ENCODE results near the gene PTPRM. TPM values are rescaled to one million over a fixed set of nuclear protein-coding genes. Genes with fewer than 3 reads are reported as not detected.

PTPRM gene
- total and polyA plus RNA-seq, 4 donors, result 9.2 to 23.0 (median 12.7) TPM

- H3K27me3 ChIP-seq (ENCODE audit: control insufficient read depth in 4 of 4, insufficient read depth in 4 of 4, low read length in 3 of 4), result no peaks in the 10 kb centered on the region
- H3K4me3 ChIP-seq (ENCODE audit: low read depth in 1 of 3, low read length in 3 of 3), result no peak overlapping the region
- TF ChIP-seq CTCF (IDR thresholded peaks at IDR 0.05; ENCODE audit: low read depth, low read length, missing input control), result no peak
- no peak for TF ChIP-seq ATF3 (IDR thresholded peaks at IDR 0.05)
- no peak for TF ChIP-seq RAD21 (IDR thresholded peaks at IDR 0.05)
- TF ChIP-seq EGR1 (IDR thresholded peaks at IDR 0.05; ENCODE audit: low read depth in 2 of 2), result no peak
- no peak for TF ChIP-seq FOXA2 (IDR thresholded peaks at IDR 0.05)
- TF ChIP-seq TAF1 (conservative IDR thresholded peaks at IDR 0.05), result no peak
- TF ChIP-seq NR2F2 (IDR thresholded peaks at IDR 0.05), result no peak
- TF ChIP-seq HNF4A (conservative IDR thresholded peaks at IDR 0.05), result no peak
- TF ChIP-seq REST (IDR thresholded peaks at IDR 0.05), result no peak
- TF ChIP-seq MAX (IDR thresholded peaks at IDR 0.05), result no peak
- no peak for DNase-seq (ENCODE audit: low spot score)
- no peaks in the 10 kb centered on the region for H3K9me3 ChIP-seq (ENCODE audit: control insufficient read depth in 4 of 4, low read length in 3 of 4)
- H3K4me1 ChIP-seq (ENCODE audit: control insufficient read depth in 4 of 4, insufficient read depth in 4 of 4, low read length in 3 of 4), result peaks cover 0 to 5% (median 0%) of the 10 kb centered on the region in 4 donors
- no peak overlapping the region for H3K9ac ChIP-seq (ENCODE audit: low read depth in 1 of 2, low read length in 2 of 2)
- H3K36me3 ChIP-seq (ENCODE audit: control insufficient read depth in 4 of 4, insufficient read depth in 3 of 4, low read depth in 1 of 4, low read length in 3 of 4), result no peaks in the 10 kb centered on the region
- WGBS, result 85% methylated on average over 1 of the region's 1 CpG
- H3K27ac ChIP-seq (ENCODE audit: low read depth in 1 of 2, low read length in 2 of 2), result no peak overlapping the region
These were observed 68.8 kb downstream of the PTPRM start for GRCh38 chr18:7635948-7636347.

GRCh38 chr18:7637269-7637668, 70.2 kb downstream of the PTPRM start:
- Histone ChIP-seq H3K9me3 (ENCODE audit: control insufficient read depth in 4 of 4, low read length in 3 of 4) (no peaks in the 10 kb centered on the region), H3K36me3 (ENCODE audit: control insufficient read depth in 4 of 4, insufficient read depth in 3 of 4, low read depth in 1 of 4, low read length in 3 of 4) (no peaks in the 10 kb centered on the region), H3K4me3 (ENCODE audit: low read depth in 1 of 3, low read length in 3 of 3) (no peak overlapping the region), H3K4me1 (ENCODE audit: control insufficient read depth in 4 of 4, insufficient read depth in 4 of 4, low read length in 3 of 4) (peaks cover 0 to 12% (median 0%) of the 10 kb centered on the region in 4 donors), H3K27ac (ENCODE audit: low read depth in 1 of 2, low read length in 2 of 2) (no peak overlapping the region), H3K27me3 (ENCODE audit: control insufficient read depth in 4 of 4, insufficient read depth in 4 of 4, low read length in 3 of 4) (no peaks in the 10 kb centered on the region), H3K9ac (ENCODE audit: low read depth in 1 of 2, low read length in 2 of 2) (no peak overlapping the region)
- DNase-seq (ENCODE audit: low spot score), result no peak
- WGBS, result 19% methylated on average over 2 of the region's 2 CpGs
- TF ChIP-seq RAD21 (IDR thresholded peaks at IDR 0.05) (no peak), JUND (IDR thresholded peaks at IDR 0.05) (no peak), RXRA (IDR thresholded peaks at IDR 0.05) (peak in 1 of 2 donors; percentile 53), CTCF (IDR thresholded peaks at IDR 0.05; ENCODE audit: low read depth, low read length, missing input control) (no peak), HNF4G (IDR thresholded peaks at IDR 0.05) (no peak), ZBTB33 (IDR thresholded peaks at IDR 0.05) (no peak), FOXA1 (IDR thresholded peaks at IDR 0.05) (no peak), GABPA (IDR thresholded peaks at IDR 0.05 in 1 of 2, conservative IDR thresholded peaks at IDR 0.05 in 1 of 2) (no peak), HNF4A (conservative IDR thresholded peaks at IDR 0.05) (peak; percentile 31 to 36), FOXA2 (IDR thresholded peaks at IDR 0.05) (no peak), EGR1 (IDR thresholded peaks at IDR 0.05; ENCODE audit: low read depth in 2 of 2) (no peak), REST (IDR thresholded peaks at IDR 0.05) (no peak), SP1 (IDR thresholded peaks at IDR 0.05) (peak; percentile 16), NR2F2 (IDR thresholded peaks at IDR 0.05) (no peak), MAX (IDR thresholded peaks at IDR 0.05) (no peak), YY1 (IDR thresholded peaks at IDR 0.05) (no peak)
